ENCODE results near the gene RABGAP1.

RABGAP1 gene

GRCh38 chr9:122944960-122945888, 4.4 kb downstream of the RABGAP1 start:
- no peak for DNase-seq (ENCODE audit: low read depth)

GRCh38 chr9:122946461-122947005, 5.7 kb downstream of the RABGAP1 start:
- no peak for DNase-seq (ENCODE audit: low read depth)

- DNase-seq (ENCODE audit: low read depth) = no peak
Observed at GRCh38 chr9:122948313-122948712, 7.5 kb downstream of the RABGAP1 start.

DNA sequence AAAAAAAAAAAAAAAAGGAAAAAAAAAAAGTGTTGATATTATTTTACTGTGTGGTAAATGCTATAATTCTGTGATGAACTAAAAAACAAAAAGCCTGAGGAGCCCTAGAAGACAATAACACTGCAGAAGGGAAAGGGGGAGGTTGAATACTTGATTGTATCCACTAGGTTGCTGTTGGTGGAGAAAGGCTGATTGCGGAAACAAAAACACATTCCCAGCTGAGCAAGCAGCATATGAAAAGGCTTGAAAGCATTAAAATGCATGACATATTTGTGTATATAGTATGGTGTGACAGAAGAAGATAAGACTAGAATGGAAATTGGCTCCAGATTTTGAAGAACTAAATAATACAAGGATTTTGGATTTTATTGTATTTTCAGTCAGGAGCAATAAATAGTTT, 8.9 kb downstream of the RABGAP1 start:
- DNase-seq (ENCODE audit: low read depth) = no peak

- no peak for DNase-seq (ENCODE audit: low read depth)
Observed at GRCh38 chr9:122950263-122950662, 9.4 kb downstream of the RABGAP1 start.

- DNase-seq (ENCODE audit: low read depth) = no peak
Observed at GRCh38 chr9:122951056-122951455, 10.2 kb downstream of the RABGAP1 start.

- DNase-seq (ENCODE audit: low read depth) = no peak
Observed at GRCh38 chr9:122954253-122954691, 13.5 kb downstream of the RABGAP1 start.

DNA sequence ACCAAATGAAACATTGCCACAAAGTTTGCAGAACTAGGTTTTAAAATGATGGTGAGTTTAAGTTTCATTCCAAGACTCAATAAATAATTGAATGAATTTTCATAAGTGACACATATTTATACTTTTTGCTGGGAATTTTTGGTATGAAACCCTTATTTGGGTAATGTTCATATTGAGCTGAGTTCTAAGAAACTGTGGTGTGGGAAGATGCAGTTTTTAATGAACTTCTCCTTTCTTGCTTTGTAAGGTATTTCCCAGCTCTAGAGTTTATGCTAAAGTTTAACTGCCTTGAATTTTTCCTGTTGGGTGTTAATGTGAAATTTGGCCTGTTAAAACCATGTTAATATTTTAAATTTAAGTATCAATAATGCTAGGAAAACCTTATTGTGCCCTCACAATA, 15.1 kb downstream of the RABGAP1 start:
- DNase-seq (ENCODE audit: low read depth) = no peak

DNA sequence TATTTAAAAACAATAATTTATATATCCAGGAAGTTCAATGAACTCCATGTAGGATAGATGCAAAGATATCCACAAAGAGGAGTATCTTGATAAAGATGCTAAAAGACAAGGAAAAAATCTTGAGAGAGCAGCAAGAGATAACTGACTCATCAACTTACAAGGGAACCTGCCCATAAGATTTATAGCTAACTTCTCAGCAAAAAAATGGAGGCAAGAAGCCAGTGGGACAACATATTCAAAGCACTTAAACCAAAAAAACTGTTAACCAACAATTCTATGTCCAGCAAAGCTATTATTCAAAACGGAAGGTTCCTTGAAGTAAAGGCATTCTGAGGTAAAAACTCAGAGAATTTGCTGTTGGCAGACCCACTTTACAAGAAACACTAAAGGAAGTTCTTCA, 20.3 kb downstream of the RABGAP1 start:
- no peak for DNase-seq (ENCODE audit: low read depth)

- DNase-seq (ENCODE audit: low read depth) = no peak
Observed at GRCh38 chr9:122975196-122975595, 34.4 kb downstream of the RABGAP1 start.

- no peak for DNase-seq (ENCODE audit: low read depth)
Observed at GRCh38 chr9:122978601-122979000, 37.8 kb downstream of the RABGAP1 start.

GRCh38 chr9:122986010-122986409, 45.2 kb downstream of the RABGAP1 start:
- no peak for DNase-seq (ENCODE audit: low read depth)

GRCh38 chr9:122988141-122988540, 47.3 kb downstream of the RABGAP1 start:
- DNase-seq (ENCODE audit: low read depth) = no peak

GRCh38 chr9:122988920-122989621, 48.3 kb downstream of the RABGAP1 start:
- no peak for DNase-seq (ENCODE audit: low read depth)

DNA sequence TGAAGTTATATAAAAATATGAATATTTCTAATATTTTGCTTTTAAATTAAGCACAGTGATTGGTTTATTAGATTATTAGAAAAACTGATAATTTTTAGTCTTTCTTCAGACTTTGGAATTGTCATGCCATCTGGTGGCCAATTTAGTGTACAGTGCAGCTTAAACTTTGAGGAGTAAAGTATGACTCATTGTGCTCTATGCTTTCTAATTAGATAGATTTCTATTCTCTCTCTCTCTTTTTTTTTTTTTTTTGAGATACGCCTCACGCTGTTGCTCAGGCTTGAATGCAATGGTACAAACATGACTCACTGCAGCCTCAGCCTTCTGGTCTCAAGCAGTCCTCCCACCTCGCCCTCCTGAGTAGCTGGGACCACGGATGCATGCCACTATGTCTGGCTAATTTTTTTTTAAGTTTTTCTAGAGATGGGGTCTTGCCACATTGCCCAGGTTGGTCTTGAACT, 50.6 kb downstream of the RABGAP1 start:
- peak; percentile 4 for DNase-seq (ENCODE audit: low read depth)

DNA sequence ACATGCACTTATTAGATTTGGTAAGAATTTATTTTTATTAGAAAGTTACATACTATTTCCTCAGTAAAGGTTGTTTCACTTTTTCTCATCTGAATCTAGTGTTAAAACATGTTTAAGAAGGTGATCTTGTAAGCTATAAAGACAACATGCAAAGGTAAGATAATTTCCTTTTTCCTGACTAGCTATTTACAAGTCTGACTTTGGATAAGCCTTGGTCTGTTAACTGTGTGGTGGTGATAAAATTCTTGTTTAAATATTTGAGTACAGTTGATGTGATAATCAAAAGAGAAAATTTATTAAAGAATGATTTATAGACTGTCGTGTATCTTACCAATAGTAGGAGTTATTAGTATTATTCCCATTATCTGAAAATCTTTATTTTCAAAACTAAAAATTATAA, 55.8 kb downstream of the RABGAP1 start:
- no peak for DNase-seq (ENCODE audit: low read depth)

DNA sequence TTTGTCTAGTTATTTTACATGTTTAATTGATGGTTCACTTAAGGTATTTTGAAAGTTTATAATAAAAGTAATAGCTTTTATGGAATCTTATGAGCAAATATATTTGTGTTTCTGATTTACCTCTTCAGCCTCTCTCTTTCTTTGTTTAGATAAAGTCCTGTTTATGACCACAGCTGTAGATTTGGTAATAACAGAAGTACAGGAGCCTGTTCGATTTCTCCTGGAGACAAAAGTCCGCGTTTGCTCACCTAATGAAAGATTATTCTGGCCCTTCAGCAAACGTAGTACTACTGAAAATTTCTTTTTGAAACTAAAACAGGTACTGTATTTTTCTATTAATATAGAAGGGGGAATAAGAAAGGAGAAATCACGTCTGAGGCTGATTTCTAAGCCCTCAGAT, 57.6 kb downstream of the RABGAP1 start:
- no peak for DNase-seq (ENCODE audit: low read depth)

DNA sequence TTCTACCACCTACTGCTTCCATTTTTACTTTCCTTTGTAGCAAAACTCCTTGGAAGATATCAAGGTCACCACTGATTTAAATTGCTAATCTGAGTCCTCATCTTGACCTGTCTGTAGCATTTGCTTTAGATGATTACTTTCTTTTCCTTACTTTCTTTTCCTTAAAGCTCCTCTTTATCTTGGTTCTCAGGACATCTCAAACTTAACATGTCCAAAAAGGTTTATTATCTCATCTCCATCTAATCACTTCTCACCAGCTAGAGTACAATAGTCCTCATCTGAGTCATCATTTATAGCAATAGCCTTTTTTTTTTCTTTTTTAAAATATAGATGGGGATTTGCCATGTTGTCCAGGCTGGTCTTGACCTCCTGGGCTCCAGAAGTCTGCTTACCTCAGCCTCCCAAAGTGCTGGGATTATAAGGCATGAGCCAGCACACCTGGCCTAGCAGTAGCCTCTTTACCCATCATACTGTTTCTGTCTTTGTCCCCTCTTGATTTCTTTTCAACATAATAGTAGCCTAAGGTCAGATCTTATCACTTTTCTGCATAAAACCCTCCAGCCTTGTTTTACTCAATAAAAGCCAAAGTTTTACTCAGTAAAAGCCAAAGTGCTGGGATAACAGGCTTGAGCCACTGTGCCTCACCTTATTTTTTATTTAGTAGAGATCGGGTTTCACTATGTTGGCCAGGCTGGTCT, 59.7 kb downstream of the RABGAP1 start:
- no peak for DNase-seq (ENCODE audit: low read depth)

- DNase-seq (ENCODE audit: low read depth) = no peak
Observed at GRCh38 chr9:123002754-123003153, 61.9 kb downstream of the RABGAP1 start.

DNA sequence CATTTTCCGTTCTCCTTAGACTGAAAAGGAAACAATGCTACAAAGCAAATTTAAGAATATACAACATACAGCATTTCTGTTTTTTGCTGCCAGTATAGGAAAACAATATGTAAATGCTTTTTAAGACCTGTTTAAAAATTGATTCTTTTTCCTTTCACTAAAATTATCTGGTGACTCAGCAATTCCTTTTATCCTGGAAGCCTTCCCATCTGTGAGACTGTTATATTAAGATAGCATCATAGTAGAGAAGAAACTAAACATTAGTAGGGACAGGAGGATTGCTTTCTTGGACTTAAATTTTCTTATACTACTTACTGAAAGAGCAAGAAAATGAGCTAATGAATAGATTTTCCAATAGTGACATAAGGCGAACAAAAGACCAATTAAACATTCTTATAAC, 62.6 kb downstream of the RABGAP1 start:
- DNase-seq (ENCODE audit: low read depth) = no peak

DNA sequence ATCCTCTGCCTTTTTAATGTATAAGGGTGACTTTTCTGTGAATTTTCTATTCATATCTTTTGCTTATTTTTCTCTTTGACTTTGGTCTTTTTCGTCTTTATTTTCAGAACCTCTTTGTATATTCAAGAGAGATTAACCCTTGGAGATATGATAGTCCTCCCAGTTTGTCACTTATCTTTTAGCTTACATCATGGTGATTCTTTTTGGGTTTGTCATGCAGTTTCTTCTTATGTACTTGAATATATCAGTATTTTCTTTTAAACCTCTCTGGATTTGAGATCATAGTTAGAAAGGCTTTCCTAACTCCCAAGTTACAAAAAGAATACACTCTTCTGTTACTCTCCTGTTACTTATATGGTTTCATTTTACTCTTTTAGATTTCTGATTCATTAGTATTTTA, 65.1 kb downstream of the RABGAP1 start:
- DNase-seq (ENCODE audit: low read depth) = no peak

GRCh38 chr9:123007269-123007668, 66.4 kb downstream of the RABGAP1 start:
- no peak for DNase-seq (ENCODE audit: low read depth)
